Fibroblast of skin of right quadriceps (primary cell): Measurements from ENCODE around the gene PAK6.

Experiments
- DNase-seq: peaks from one replicate; pipeline ENCODE4 v3.0.0-alpha.2; 2013

The PAK6 gene

GRCh38 chr15:40256638-40257235 is 17.9 kb downstream of the PAK6 start:
- DNase-seq: peak; percentile 73

GRCh38 chr15:40257656-40258450 is 19.0 kb downstream of the PAK6 start:
- DNase-seq: no peak

DNA sequence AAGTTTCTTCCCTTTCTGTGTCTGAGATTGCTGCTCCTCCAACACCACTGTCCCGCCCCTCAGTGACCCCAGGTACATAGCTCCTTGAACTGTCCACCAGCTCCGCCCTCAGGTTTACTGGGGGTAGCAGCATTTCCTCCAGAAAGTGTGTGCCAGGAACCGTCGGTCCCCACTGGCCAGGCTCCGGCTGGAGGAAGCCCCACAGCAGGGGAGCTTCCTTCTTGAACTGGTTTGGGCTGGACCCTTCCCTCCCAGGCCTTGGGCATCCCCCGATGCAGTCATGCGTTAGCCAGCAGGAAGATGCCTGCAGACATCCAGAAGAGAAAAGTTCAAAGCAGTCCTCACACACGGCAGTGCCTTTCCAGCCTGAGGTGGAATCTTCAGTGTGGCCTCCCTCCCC is 19.7 kb downstream of the PAK6 start:
- DNase-seq: no peak

GRCh38 chr15:40259021-40259420 is 20.2 kb downstream of the PAK6 start:
- DNase-seq: no peak

DNA sequence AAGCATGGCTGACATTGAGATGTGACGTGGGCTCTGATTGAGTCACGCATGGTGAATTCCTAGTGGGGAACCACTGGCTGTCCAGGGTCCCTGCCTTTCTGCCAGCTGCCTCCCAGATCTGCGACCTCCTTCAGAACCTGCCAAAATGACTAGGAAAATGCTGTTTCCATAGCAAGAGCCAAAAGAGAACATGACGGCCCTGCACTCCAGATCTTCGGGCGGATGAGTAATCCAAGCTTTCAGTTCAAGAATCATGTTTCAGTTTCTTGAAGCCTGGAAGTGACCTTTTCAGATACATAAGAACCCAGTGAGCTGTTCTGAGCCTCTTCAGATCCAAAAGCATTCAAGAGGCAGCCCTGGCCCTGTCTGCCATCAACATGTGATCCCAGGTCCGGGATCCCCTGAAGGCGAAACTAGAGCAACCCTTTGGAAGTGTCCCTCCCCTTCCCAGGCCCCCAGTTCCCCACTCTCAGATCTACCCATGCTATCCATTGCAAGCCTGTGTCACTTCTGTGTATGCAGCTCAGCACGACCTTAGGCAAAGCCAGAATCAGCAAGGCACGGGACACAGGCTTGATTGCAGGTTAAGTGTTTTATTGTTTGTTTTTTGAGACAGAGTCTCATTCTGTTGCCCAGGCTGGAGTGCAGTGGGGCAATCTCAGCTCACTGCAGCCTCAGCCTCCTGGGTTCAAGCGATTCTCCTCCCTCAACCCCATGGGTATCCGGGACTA is 24.3 kb downstream of the PAK6 start:
- DNase-seq: peak; percentile 47

GRCh38 chr15:40264321-40265153 is 25.7 kb downstream of the PAK6 start:
- DNase-seq: no peak

DNA sequence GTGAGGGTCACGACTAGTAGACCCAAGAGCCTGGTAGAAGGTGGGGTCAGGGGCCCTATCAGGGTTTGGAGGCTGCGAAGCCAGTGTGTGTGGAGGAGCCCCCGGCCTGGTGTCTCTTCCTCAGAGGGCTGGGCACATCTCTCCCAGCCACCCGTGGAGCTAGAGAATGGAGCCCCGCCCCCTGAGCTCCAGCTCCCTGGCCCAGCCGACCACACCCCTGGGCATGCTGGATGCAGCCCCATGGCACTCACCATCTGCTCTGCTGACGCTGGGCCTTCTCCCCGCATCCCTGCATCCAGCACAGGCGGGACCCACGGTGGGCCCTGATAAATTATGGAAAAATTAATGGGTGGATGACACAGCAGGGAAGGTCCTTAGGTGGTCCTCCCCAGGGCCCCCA is 26.5 kb downstream of the PAK6 start:
- DNase-seq: no peak

DNA sequence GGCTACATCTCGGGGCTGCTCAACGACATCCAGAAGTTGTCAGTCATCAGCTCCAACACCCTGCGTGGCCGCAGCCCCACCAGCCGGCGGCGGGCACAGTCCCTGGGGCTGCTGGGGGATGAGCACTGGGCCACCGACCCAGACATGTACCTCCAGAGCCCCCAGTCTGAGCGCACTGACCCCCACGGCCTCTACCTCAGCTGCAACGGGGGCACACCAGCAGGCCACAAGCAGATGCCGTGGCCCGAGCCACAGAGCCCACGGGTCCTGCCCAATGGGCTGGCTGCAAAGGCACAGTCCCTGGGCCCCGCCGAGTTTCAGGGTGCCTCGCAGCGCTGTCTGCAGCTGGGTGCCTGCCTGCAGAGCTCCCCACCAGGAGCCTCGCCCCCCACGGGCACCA is 27.0 kb downstream of the PAK6 start:
- no peak for DNase-seq

DNA sequence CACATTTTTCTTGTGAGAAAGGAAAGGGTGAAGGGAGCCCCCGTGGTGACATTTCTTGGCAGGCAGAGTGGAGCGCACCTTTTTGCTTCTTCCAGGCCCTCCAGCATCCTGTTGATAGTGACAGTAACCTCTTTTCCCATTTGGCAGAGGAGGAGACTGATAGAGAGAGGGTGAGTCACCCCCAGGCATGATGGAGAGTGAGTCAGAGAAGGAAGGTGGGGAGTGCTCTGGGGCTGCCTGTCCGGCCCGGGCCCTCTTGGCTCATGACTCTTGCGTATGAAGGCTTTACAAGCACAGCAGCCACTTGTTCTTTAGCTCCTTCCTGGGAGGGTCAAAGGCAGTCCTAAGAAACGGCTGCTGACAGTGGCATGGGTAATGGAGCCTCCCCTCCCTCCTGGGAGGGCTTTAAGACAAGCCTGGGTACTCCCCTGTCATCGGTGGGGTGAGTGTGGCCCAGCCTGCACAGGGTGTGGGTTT is 28.0 kb downstream of the PAK6 start:
- peak; percentile 91 for DNase-seq

GRCh38 chr15:40267670-40268069 is 28.8 kb downstream of the PAK6 start:
- no peak for DNase-seq

- DNase-seq: no peak
Measured at GRCh38 chr15:40269604-40270003, 30.7 kb downstream of the PAK6 start.

DNA sequence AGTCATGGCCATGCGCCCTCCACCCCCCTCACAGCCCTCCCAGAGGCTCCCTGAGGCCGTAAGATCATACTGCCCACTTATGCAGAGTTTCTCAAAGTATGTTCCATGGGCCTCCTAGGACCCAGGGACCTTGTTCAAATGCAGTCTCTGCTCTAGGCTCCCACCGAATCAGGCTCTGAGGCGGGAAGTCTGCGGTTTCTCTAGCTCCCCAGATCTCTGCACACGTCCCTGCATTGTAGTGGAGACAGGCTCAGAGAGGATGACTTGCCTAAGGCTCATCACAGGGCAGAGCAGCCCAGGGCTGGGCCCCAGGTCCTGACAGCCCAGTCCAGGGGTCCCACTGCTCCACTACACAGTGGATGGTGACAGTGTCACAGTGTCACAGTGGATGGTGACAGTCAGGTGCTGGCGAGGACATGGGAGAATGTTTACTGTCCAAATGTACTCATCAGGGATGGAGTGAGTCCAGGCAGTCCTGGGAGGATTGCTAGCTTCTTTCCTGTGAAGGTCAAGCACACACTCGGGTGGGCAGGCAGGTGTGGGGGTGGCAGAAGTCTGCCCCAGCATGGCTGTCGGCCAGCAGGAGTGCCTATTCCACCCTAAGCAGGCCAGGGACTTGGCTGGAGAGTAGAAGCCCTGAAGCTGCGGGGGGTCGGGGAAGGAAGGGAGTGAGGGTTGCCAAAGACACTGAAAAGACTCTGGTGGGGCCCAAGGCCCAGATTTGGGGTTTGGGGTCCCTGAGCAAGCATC is 31.6 kb downstream of the PAK6 start:
- no peak for DNase-seq

DNA sequence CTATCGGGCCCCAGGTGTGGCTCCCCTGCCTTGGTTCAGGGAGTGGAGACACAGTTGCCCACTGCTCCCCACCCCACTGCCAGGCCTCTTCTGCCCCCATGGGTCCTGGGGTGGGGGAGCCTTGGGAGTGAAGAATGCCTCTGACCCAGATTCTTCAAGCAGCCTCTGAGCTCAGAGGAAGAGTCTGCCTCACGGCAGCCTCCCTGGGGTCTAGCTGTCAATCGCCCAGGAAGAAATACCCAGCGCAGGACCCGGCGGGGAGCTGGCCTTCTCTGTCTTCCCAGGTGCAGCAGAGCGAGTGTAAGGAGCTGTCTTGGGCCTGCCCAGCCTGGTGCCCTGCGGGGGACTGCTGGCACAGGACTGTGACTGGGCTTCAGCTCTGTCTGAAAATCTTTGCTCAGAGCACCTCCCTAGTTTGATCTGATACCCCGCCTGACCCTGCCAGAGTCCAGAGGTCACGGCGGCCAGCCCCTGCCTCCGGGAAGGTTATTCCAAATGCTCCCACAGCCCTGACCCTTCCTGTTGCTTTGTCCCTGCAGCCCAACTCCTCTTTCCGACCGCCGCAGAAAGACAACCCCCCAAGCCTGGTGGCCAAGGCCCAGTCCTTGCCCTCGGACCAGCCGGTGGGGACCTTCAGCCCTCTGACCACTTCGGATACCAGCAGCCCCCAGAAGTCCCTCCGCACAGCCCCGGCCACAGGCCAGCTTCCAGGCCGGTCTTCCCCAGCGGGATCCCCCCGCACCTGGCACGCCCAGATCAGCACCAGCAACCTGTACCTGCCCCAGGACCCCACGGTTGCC is 33.0 kb downstream of the PAK6 start:
- no peak for DNase-seq

- DNase-seq: no peak
Measured at GRCh38 chr15:40272485-40273056, 33.7 kb downstream of the PAK6 start.

- DNase-seq: no peak
Measured at GRCh38 chr15:40273428-40273827, 34.6 kb downstream of the PAK6 start.

GRCh38 chr15:40274350-40275274 is 35.7 kb downstream of the PAK6 start:
- peak; percentile 73 for DNase-seq

- no peak for DNase-seq
Measured at GRCh38 chr15:40275523-40275922, 36.7 kb downstream of the PAK6 start.

- DNase-seq: no peak
Measured at GRCh38 chr15:40275954-40276353, 37.1 kb downstream of the PAK6 start.

- DNase-seq: no peak
Measured at GRCh38 chr15:40276927-40277326, 38.1 kb downstream of the PAK6 start.

- no peak for DNase-seq
Measured at GRCh38 chr15:40277471-40277870, 38.6 kb downstream of the PAK6 start.
